Testis (tissue), 2 donors: ENCODE results near the gene MGST3.
"Not testable (repeated sequence)": the region's sequence is repeated elsewhere in the genome, so short reads cannot be mapped to it uniquely, and the experiment has no call there.

Experiments
- POLR2A ChIP-seq: fragments of 450-650 bp; IDR thresholded peaks from one replicate; pipeline ENCODE4 v1.6.1; 2017; ENCODE audit warnings: antibody characterized with exemption, mild to moderate bottlenecking, moderate library complexity
- TF ChIP-seq, protein P1 (sequence below), 3 experiments: fragments of 450-650 bp in 2 of 3; fragments of 200-600 bp in 1 of 3; sonication (generic) in 1 of 3; IDR thresholded peaks; one replicate each; pipeline ENCODE4 v1.5.1; 2016 to 2019; ENCODE audit warnings: antibody characterized with exemption in 3 of 3, mild to moderate bottlenecking in 2 of 3, moderate library complexity in 1 of 3

DNA sequence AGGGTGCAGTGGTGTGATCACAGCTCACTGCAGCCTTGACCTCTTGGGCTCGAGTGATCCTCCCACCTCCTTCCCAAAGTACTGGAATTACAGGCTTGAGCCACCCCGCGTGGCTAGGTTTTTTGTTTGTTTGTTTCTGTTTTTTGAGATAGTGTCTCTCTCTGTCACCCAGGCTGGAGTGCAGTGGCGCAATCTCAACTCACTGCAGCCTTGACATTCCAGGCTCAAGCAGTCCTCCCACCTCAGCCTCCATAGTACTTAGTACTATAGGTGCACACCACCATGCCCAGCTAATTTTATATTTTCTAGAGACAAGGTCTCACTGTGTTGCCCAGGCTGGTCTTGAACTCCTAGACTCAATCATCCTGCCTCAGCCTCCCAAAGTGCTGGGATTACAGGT is 39.6 kb upstream of the MGST3 start:
- TF ChIP-seq, protein P1, sequence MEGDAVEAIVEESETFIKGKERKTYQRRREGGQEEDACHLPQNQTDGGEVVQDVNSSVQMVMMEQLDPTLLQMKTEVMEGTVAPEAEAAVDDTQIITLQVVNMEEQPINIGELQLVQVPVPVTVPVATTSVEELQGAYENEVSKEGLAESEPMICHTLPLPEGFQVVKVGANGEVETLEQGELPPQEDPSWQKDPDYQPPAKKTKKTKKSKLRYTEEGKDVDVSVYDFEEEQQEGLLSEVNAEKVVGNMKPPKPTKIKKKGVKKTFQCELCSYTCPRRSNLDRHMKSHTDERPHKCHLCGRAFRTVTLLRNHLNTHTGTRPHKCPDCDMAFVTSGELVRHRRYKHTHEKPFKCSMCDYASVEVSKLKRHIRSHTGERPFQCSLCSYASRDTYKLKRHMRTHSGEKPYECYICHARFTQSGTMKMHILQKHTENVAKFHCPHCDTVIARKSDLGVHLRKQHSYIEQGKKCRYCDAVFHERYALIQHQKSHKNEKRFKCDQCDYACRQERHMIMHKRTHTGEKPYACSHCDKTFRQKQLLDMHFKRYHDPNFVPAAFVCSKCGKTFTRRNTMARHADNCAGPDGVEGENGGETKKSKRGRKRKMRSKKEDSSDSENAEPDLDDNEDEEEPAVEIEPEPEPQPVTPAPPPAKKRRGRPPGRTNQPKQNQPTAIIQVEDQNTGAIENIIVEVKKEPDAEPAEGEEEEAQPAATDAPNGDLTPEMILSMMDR (IDR thresholded peaks at IDR 0.05), result not testable (repeated sequence)
- TF ChIP-seq POLR2A, result not testable (repeated sequence)
